ENCODE data around the gene ADGRD1.

DNA sequence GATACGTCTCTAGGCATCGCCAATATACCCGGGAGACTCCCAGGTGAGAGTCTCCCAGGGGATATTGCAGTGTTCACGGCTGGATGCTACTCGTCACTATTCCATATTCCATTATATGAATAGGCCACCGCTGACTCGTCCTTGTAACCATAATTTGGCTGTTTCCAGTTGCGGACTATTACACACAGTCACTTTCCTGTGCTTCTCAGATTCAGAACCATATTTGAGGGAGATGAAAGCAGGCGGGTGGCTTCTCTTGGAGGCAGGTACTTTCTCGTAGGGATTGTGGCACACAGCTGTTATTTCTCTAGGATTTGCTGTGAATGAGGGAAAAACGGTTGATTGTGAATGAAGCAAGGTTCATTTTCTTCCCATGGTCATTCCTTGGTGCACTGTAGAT is 73.0 kb downstream of the ADGRD1 start:
- no peak for TF ChIP-seq SIN3A (IDR thresholded peaks at IDR 0.05; ENCODE audit: borderline replicate concordance, insufficient read depth, low read length)
- TF ChIP-seq POLR2AphosphoS5 (IDR thresholded peaks at IDR 0.05; ENCODE audit: low read depth, low read length), result no peak
- TF ChIP-seq, protein P1, sequence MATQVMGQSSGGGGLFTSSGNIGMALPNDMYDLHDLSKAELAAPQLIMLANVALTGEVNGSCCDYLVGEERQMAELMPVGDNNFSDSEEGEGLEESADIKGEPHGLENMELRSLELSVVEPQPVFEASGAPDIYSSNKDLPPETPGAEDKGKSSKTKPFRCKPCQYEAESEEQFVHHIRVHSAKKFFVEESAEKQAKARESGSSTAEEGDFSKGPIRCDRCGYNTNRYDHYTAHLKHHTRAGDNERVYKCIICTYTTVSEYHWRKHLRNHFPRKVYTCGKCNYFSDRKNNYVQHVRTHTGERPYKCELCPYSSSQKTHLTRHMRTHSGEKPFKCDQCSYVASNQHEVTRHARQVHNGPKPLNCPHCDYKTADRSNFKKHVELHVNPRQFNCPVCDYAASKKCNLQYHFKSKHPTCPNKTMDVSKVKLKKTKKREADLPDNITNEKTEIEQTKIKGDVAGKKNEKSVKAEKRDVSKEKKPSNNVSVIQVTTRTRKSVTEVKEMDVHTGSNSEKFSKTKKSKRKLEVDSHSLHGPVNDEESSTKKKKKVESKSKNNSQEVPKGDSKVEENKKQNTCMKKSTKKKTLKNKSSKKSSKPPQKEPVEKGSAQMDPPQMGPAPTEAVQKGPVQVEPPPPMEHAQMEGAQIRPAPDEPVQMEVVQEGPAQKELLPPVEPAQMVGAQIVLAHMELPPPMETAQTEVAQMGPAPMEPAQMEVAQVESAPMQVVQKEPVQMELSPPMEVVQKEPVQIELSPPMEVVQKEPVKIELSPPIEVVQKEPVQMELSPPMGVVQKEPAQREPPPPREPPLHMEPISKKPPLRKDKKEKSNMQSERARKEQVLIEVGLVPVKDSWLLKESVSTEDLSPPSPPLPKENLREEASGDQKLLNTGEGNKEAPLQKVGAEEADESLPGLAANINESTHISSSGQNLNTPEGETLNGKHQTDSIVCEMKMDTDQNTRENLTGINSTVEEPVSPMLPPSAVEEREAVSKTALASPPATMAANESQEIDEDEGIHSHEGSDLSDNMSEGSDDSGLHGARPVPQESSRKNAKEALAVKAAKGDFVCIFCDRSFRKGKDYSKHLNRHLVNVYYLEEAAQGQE (IDR thresholded peaks at IDR 0.05; ENCODE audit: insufficient read depth in 1 of 2, low read depth in 2 of 2, low read length in 2 of 2), result no peak
- no peak for TF ChIP-seq TAF1 (IDR thresholded peaks at IDR 0.05; ENCODE audit: borderline replicate concordance, insufficient read depth, low read length)

Data from PFSK-1 (cell line).